HEK293 (cell line): ENCODE data around the gene RGR.

ENCODE experiments used
- CTCF ChIA-PET: fragments of 350-600 bp; formaldehyde crosslinking; extraction: SDS; loops from one replicate; lab custom pipeline; 2021; ENCODE audit warnings: antibody characterized with exemption; lab: Yijun Ruan, JAX
- POLR2A ChIA-PET: fragments of 300-600 bp; formaldehyde crosslinking; extraction: SDS; loops from one replicate; lab custom pipeline; 2020; ENCODE audit warnings: antibody characterized with exemption, inconsistent platforms; lab: Yijun Ruan, JAX
- H3K27ac ChIP-seq: fragments of 200-500 bp; sonication (Bioruptor generic); 2 replicates; pipeline ENCODE4 v1.5.1; 2014; ENCODE audit warnings: low read depth, low read length, control low read depth, inconsistent platforms; ENCODE audit errors: extremely low read depth
- H3K36me3 ChIP-seq, 2 experiments: fragments of 200-500 bp in 1 of 2; sonication (Bioruptor generic) in 1 of 2; 1 replicate in 1 of 2; 2 replicates in 1 of 2; pipeline ENCODE4 v1.5.1; 2014 to 2017; ENCODE audit warnings: inconsistent platforms in 2 of 2, low read length in 2 of 2; ENCODE audit not compliant: control insufficient read depth in 2 of 2, insufficient read depth in 1 of 2
- H3K4me1 ChIP-seq: fragments of 200-500 bp; sonication (Bioruptor generic); 2 replicates; pipeline ENCODE4 v1.5.1; 2014; ENCODE audit warnings: mild to moderate bottlenecking, low read length, inconsistent platforms; ENCODE audit not compliant: control insufficient read depth, insufficient read depth
- H3K4me3 ChIP-seq: 2 replicates; pipeline ENCODE4 v1.5.1; 2011; ENCODE audit warnings: low read depth, mild to moderate bottlenecking, control low read depth, low read length, moderate library complexity
- H3K9me3 ChIP-seq: fragments of 200-500 bp; sonication (Bioruptor generic); 2 replicates; pipeline ENCODE4 v1.5.1; 2014; ENCODE audit warnings: low read depth, low read length, inconsistent platforms; ENCODE audit not compliant: control insufficient read depth, insufficient read depth
- GFI1B ChIP-seq: fragments of 450-650 bp; formaldehyde crosslinking; IDR thresholded peaks from 2 replicates; pipeline ENCODE4 v1.5.1; 2016; ENCODE audit warnings: missing biosample characterization, missing genetic modification characterization
- ZBTB48 ChIP-seq: fragments of 450-650 bp; formaldehyde crosslinking; IDR thresholded peaks from 2 replicates; pipeline ENCODE4 v1.5.1; 2016; ENCODE audit warnings: missing biosample characterization, missing genetic modification characterization
- ZFP3 ChIP-seq: fragments of 450-650 bp; formaldehyde crosslinking; IDR thresholded peaks from 2 replicates; pipeline ENCODE4 v1.5.1; 2016; ENCODE audit warnings: low read depth, missing biosample characterization, missing genetic modification characterization
- ZNF114 ChIP-seq: fragments of 450-650 bp; formaldehyde crosslinking; IDR thresholded peaks from 2 replicates; pipeline ENCODE4 v1.5.0; 2017; ENCODE audit warnings: missing biosample characterization, missing genetic modification characterization
- ZNF169 ChIP-seq: fragments of 450-650 bp; formaldehyde crosslinking; IDR thresholded peaks from 2 replicates; pipeline ENCODE4 v1.5.1; 2016; ENCODE audit warnings: missing biosample characterization, missing genetic modification characterization
- ZNF175 ChIP-seq: fragments of 450-650 bp; formaldehyde crosslinking; IDR thresholded peaks from 2 replicates; pipeline ENCODE4 v1.5.1; 2016; ENCODE audit warnings: missing biosample characterization, missing genetic modification characterization
- ZNF24 ChIP-seq: fragments of 450-650 bp; formaldehyde crosslinking; IDR thresholded peaks from 2 replicates; pipeline ENCODE4 v1.5.1; 2016; ENCODE audit warnings: missing biosample characterization, missing genetic modification characterization
- ZNF248 ChIP-seq: fragments of 450-650 bp; formaldehyde crosslinking; IDR thresholded peaks from 2 replicates; pipeline ENCODE4 v1.5.1; 2017; ENCODE audit warnings: missing biosample characterization, missing genetic modification characterization
- ZNF37A ChIP-seq: fragments of 450-650 bp; IDR thresholded peaks from 2 replicates; pipeline ENCODE4 v1.5.1; 2018; ENCODE audit warnings: missing biosample characterization, missing genetic modification characterization
- ZNF48 ChIP-seq: fragments of 450-650 bp; formaldehyde crosslinking; IDR thresholded peaks from 2 replicates; pipeline ENCODE4 v1.5.1; 2016; ENCODE audit warnings: missing biosample characterization, missing genetic modification characterization
- ZNF660 ChIP-seq: fragments of 450-650 bp; IDR thresholded peaks from 2 replicates; pipeline ENCODE4 v1.5.1; 2018; ENCODE audit warnings: missing biosample characterization, mild to moderate bottlenecking, missing genetic modification characterization
- ZNF670 ChIP-seq: fragments of 450-650 bp; formaldehyde crosslinking; IDR thresholded peaks from 2 replicates; pipeline ENCODE4 v1.5.1; 2016; ENCODE audit warnings: missing biosample characterization, missing genetic modification characterization, low read depth
- TF ChIP-seq, protein P1 (sequence below): fragments of 450-650 bp; formaldehyde crosslinking; conservative IDR thresholded peaks from 2 replicates; pipeline ENCODE4 v1.5.1; 2016; ENCODE audit warnings: low read depth, missing biosample characterization, missing genetic modification characterization
- TF ChIP-seq, protein P2 (sequence below): fragments of 450-650 bp; formaldehyde crosslinking; IDR thresholded peaks from 2 replicates; pipeline ENCODE4 v1.5.1; 2017; ENCODE audit warnings: missing biosample characterization, missing genetic modification characterization
- TF ChIP-seq, protein P3 (sequence below): fragments of 450-650 bp; formaldehyde crosslinking; IDR thresholded peaks from 2 replicates; pipeline ENCODE4 v1.5.1; 2017; ENCODE audit warnings: missing biosample characterization, mild to moderate bottlenecking, missing genetic modification characterization, moderate library complexity
- TF ChIP-seq, protein P4 (sequence below): sonication (generic); formaldehyde crosslinking; IDR thresholded peaks from 2 replicates; pipeline ENCODE4 v1.8.1; 2022; ENCODE audit warnings: mild to moderate bottlenecking, moderate library complexity, missing genetic modification reagents
- TF ChIP-seq, protein P5 (sequence below): fragments of 450-650 bp; formaldehyde crosslinking; IDR thresholded peaks from 2 replicates; pipeline ENCODE4 v1.5.1; 2016; ENCODE audit warnings: missing biosample characterization, missing genetic modification characterization
- TF ChIP-seq, protein P6 (sequence below): fragments of 450-650 bp; formaldehyde crosslinking; IDR thresholded peaks from 2 replicates; pipeline ENCODE4 v1.5.0; 2017; ENCODE audit warnings: missing biosample characterization, missing genetic modification characterization, borderline replicate concordance

Gene RGR

DNA sequence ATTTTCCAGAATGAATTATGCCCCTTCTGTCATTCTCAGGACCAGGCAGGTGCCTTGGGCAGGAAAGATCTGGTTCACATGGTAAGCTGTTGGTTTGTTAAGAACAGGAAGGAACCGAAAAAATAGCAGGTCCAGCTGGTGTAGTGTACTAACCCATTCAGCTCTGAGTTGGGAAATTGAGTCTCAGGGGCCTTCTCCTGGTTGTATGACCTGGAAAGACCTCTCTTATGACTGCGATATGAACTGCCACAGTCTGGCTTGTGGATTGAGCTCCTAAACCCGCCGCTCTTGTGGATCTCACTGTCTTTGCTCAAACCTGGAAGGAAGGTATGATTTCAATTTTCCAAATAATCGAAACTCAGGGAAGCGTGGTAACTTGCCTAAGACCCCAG, 8.1 kb upstream of the RGR start (continued):
- TF ChIP-seq, protein P1, sequence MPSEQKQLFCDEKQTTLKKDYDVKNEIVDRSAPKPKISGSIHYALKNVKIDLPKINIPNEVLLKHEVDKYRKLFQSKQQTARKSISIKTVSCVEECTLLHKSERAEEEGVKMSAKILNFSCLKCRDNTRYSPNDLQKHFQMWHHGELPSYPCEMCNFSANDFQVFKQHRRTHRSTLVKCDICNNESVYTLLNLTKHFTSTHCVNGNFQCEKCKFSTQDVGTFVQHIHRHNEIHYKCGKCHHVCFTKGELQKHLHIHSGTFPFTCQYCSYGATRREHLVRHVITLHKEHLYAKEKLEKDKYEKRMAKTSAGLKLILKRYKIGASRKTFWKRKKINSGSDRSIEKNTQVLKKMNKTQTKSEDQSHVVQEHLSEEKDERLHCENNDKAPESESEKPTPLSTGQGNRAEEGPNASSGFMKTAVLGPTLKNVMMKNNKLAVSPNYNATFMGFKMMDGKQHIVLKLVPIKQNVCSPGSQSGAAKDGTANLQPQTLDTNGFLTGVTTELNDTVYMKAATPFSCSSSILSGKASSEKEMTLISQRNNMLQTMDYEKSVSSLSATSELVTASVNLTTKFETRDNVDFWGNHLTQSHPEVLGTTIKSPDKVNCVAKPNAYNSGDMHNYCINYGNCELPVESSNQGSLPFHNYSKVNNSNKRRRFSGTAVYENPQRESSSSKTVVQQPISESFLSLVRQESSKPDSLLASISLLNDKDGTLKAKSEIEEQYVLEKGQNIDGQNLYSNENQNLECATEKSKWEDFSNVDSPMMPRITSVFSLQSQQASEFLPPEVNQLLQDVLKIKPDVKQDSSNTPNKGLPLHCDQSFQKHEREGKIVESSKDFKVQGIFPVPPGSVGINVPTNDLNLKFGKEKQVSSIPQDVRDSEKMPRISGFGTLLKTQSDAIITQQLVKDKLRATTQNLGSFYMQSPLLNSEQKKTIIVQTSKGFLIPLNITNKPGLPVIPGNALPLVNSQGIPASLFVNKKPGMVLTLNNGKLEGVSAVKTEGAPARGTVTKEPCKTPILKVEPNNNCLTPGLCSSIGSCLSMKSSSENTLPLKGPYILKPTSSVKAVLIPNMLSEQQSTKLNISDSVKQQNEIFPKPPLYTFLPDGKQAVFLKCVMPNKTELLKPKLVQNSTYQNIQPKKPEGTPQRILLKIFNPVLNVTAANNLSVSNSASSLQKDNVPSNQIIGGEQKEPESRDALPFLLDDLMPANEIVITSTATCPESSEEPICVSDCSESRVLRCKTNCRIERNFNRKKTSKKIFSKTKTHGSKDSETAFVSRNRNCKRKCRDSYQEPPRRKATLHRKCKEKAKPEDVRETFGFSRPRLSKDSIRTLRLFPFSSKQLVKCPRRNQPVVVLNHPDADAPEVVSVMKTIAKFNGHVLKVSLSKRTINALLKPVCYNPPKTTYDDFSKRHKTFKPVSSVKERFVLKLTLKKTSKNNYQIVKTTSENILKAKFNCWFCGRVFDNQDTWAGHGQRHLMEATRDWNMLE (tag by site-specific recombination) = no peak
- no peak for TF ChIP-seq GFI1B (tag by site-specific recombination)
- TF ChIP-seq, protein P2, sequence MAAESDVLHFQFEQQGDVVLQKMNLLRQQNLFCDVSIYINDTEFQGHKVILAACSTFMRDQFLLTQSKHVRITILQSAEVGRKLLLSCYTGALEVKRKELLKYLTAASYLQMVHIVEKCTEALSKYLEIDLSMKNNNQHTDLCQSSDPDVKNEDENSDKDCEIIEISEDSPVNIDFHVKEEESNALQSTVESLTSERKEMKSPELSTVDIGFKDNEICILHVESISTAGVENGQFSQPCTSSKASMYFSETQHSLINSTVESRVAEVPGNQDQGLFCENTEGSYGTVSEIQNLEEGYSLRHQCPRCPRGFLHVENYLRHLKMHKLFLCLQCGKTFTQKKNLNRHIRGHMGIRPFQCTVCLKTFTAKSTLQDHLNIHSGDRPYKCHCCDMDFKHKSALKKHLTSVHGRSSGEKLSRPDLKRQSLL (tag by site-specific recombination) = no peak

DNA sequence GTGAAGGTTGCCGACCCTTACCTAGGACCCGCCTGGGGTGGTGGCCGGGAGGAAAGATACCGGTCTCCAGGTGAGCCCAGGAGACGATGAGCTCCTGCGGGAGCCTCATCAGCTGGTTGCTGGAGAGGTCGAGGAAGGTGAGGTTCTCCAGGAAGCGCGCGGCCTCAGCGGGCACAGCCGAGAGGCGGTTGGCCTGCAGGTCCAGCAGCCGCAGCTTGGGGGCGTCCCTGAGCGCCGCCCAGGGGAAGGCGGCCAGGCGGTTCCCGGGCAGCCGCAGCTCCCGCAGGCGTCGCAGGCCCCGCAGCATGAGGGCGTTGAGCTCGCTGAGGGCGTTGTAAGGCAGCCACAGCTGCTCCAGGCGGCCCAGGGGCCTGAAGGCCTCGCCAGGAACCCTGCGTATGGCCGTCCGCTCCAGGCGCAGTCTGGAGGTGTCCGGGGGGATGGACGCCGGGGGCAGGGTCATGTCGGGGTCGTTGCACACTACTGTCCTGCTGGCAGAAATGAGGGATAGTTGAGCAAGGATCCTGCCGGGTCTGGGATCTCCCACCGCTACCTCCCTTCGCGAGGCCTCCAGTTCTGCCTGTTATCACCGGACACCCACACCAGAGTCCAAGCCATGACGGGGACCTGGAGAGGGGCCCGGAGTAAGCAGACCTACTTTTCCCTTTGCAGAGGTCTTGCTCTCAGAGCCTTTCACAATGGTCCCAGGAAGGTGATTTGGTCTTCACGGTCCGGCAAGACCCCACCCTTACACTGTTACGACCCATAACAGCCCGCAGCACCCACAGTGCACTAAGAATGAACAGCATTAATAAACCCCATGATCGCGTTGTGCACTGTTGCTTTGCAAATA, 7.4 kb upstream of the RGR start:
- Histone ChIP-seq H3K36me3 (no peaks in the 10 kb centered on the region), H3K9me3 (no peaks in the 10 kb centered on the region), H3K4me3 (no peak overlapping the region), H3K4me1 (no peaks in the 10 kb centered on the region), H3K27ac (no peak overlapping the region)
- CTCF ChIA-PET = interaction anchor here (0.6 to 0.8 kb wide), 2 partner anchors 33 to 40 kb away, joined by 3 read pairs; no protein-coding TSS in a partner anchor
- POLR2A ChIA-PET = no interaction called here
- TF ChIP-seq ZNF670 (tag by site-specific recombination) (no peak), ZNF114 (tag by site-specific recombination) (no peak), ZNF24 (no peak), ZFP3 (tag by site-specific recombination) (no peak), ZNF175 (tag by site-specific recombination) (no peak), ZBTB48 (no peak), ZNF48 (tag by site-specific recombination) (no peak)
- TF ChIP-seq, protein P3, sequence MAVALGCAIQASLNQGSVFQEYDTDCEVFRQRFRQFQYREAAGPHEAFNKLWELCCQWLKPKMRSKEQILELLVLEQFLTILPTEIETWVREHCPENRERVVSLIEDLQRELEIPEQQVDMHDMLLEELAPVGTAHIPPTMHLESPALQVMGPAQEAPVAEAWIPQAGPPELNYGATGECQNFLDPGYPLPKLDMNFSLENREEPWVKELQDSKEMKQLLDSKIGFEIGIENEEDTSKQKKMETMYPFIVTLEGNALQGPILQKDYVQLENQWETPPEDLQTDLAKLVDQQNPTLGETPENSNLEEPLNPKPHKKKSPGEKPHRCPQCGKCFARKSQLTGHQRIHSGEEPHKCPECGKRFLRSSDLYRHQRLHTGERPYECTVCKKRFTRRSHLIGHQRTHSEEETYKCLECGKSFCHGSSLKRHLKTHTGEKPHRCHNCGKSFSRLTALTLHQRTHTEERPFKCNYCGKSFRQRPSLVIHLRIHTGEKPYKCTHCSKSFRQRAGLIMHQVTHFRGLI = no peak

DNA sequence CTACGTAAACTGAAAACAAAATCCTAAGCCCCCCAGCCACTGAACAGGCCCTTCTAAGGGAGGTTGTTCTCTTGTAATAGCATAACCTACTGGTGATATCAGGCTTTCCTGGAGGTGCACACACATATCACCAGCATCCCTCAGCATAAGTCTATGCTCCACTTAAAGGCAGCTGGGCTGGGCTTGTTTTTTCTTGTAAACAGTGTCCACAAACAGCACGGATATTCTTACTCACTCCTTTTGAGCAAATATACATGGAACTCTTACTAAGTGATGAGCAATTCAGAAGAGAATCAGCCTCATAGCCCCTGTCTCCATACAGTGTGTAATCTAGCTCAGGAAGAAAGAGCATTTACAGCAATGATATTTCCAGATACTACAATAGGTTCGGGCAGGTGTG, 5.9 kb upstream of the RGR start:
- H3K4me3 ChIP-seq = no peak overlapping the region
- H3K9me3 ChIP-seq = no peaks in the 10 kb centered on the region
- CTCF ChIA-PET = interaction anchor here (0.6 kb wide), 2 partner anchors 63 to 945 kb away, joined by 3 read pairs; no protein-coding TSS in a partner anchor
- H3K36me3 ChIP-seq = no peaks in the 10 kb centered on the region
- no peak overlapping the region for H3K27ac ChIP-seq
- H3K4me1 ChIP-seq = no peaks in the 10 kb centered on the region
- POLR2A ChIA-PET = no interaction called here
- TF ChIP-seq, protein P4, sequence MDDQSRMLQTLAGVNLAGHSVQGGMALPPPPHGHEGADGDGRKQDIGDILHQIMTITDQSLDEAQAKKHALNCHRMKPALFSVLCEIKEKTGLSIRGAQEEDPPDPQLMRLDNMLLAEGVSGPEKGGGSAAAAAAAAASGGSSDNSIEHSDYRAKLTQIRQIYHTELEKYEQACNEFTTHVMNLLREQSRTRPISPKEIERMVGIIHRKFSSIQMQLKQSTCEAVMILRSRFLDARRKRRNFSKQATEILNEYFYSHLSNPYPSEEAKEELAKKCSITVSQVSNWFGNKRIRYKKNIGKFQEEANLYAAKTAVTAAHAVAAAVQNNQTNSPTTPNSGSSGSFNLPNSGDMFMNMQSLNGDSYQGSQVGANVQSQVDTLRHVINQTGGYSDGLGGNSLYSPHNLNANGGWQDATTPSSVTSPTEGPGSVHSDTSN (CRISPR knock-in tag) = no peak
- TF ChIP-seq, protein P5, sequence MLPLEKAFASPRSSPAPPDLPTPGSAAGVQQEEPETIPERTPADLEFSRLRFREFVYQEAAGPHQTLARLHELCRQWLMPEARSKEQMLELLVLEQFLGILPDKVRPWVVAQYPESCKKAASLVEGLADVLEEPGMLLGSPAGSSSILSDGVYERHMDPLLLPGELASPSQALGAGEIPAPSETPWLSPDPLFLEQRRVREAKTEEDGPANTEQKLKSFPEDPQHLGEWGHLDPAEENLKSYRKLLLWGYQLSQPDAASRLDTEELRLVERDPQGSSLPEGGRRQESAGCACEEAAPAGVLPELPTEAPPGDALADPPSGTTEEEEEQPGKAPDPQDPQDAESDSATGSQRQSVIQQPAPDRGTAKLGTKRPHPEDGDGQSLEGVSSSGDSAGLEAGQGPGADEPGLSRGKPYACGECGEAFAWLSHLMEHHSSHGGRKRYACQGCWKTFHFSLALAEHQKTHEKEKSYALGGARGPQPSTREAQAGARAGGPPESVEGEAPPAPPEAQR (tag by site-specific recombination) = no peak
- TF ChIP-seq ZNF37A (no peak), ZNF169 (tag by site-specific recombination) (no peak), ZNF660 (tag by site-specific recombination) (no peak), ZNF248 (tag by site-specific recombination) (no peak)
- TF ChIP-seq, protein P6, sequence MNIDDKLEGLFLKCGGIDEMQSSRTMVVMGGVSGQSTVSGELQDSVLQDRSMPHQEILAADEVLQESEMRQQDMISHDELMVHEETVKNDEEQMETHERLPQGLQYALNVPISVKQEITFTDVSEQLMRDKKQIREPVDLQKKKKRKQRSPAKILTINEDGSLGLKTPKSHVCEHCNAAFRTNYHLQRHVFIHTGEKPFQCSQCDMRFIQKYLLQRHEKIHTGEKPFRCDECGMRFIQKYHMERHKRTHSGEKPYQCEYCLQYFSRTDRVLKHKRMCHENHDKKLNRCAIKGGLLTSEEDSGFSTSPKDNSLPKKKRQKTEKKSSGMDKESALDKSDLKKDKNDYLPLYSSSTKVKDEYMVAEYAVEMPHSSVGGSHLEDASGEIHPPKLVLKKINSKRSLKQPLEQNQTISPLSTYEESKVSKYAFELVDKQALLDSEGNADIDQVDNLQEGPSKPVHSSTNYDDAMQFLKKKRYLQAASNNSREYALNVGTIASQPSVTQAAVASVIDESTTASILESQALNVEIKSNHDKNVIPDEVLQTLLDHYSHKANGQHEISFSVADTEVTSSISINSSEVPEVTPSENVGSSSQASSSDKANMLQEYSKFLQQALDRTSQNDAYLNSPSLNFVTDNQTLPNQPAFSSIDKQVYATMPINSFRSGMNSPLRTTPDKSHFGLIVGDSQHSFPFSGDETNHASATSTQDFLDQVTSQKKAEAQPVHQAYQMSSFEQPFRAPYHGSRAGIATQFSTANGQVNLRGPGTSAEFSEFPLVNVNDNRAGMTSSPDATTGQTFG = no peak
